Loucy (cell line): ENCODE measurements around the gene POU5F1.

Source experiments
- EZH2phosphoT487 ChIP-seq: fragments of 200-600 bp; IDR thresholded peaks from 2 replicates; pipeline ENCODE4 v1.6.1; 2018; ENCODE audit warnings: antibody characterized with exemption, mild to moderate bottlenecking, moderate library complexity, borderline replicate concordance
- TF ChIP-seq, protein P1 (sequence below): fragments of 200-600 bp; sonication (generic); conservative IDR thresholded peaks from 2 replicates; pipeline ENCODE4 v1.5.1; 2014; ENCODE audit warnings: mild to moderate bottlenecking, antibody characterized with exemption, low read length

- TF ChIP-seq, protein P1, sequence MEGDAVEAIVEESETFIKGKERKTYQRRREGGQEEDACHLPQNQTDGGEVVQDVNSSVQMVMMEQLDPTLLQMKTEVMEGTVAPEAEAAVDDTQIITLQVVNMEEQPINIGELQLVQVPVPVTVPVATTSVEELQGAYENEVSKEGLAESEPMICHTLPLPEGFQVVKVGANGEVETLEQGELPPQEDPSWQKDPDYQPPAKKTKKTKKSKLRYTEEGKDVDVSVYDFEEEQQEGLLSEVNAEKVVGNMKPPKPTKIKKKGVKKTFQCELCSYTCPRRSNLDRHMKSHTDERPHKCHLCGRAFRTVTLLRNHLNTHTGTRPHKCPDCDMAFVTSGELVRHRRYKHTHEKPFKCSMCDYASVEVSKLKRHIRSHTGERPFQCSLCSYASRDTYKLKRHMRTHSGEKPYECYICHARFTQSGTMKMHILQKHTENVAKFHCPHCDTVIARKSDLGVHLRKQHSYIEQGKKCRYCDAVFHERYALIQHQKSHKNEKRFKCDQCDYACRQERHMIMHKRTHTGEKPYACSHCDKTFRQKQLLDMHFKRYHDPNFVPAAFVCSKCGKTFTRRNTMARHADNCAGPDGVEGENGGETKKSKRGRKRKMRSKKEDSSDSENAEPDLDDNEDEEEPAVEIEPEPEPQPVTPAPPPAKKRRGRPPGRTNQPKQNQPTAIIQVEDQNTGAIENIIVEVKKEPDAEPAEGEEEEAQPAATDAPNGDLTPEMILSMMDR: no peak
- TF ChIP-seq EZH2phosphoT487: no peak
Observed at GRCh38 chr6:31171931-31172905, 1.7 kb upstream of the POU5F1 start.
